Vagina (tissue), 2 donors: ENCODE measurements around the gene COL25A1.

ENCODE experiments used
- POLR2A ChIP-seq, 2 donors: fragments of 450-650 bp; IDR thresholded peaks; one replicate each; pipeline ENCODE4 v1.6.1; 2017; ENCODE audit warnings: antibody characterized with exemption in 2 of 2, mild to moderate bottlenecking in 2 of 2, moderate library complexity in 2 of 2
- POLR2AphosphoS5 ChIP-seq, 2 donors: sonication (generic); formaldehyde crosslinking; IDR thresholded peaks; one replicate each; pipeline ENCODE4 v1.9.0; 2017; ENCODE audit warnings: antibody characterized with exemption in 2 of 2, mild to moderate bottlenecking in 2 of 2, low read depth in 1 of 2; ENCODE audit not compliant: insufficient read depth in 1 of 2

DNA sequence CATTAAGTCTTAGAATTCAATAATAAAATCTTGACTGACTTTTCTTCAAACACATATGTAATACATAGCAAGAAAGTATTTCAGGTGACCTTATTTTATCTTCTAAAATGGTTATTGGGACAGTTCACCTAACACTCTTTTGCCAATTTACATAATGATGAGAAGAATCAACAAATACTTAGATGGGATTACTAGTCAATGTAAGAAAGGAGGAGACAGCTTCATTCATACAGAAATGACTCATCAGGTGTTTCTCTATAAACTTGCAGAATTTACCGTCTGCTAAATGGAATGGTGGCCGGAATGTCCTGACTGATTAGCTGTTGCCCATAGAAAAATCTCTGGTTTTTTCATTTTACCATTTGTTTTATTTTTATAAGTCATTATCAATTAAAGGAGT, 424.6 kb downstream of the COL25A1 start:
- no peak for TF ChIP-seq POLR2AphosphoS5 (IDR thresholded peaks at IDR 0.05; ENCODE audit: insufficient read depth in 1 of 2, low read depth in 1 of 2)
- TF ChIP-seq POLR2A (IDR thresholded peaks at IDR 0.05): no peak
